HG03439 (cell line): ENCODE measurements around the gene MMD.

ENCODE experiments used
- ATAC-seq: cut with Tn5 transposase; IDR thresholded peaks from one replicate; pipeline ENCODE4 v1.9.1; 2021; ENCODE audit warnings: mild to moderate bottlenecking, moderate library complexity; ENCODE audit not compliant: unreplicated experiment

The MMD gene

GRCh38 chr17:55356434-55357328 is 65.0 kb downstream of the MMD start:
- peak; percentile 89 for ATAC-seq

GRCh38 chr17:55354941-55355340 is 66.7 kb downstream of the MMD start:
- ATAC-seq = no peak

GRCh38 chr17:55354010-55354409 is 67.6 kb downstream of the MMD start:
- ATAC-seq = no peak

DNA sequence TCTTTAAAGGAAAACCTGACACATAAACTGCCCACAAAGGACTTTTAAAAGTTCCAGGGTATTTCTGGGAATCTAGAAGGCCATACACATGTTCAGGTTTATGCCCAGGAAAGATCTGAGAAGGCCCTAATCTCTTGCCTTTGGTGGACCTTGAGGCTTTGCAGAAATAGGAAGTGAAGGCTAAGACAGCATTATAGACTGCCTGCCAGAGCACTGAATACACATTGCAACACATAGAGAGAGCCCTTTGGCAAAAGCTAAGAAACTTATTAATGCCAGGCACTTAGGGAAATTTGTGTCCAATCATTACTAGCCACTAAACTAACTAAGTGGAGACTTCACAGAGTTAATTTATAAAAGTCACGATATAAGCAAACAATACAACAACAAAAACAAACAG is 70.4 kb downstream of the MMD start:
- ATAC-seq = no peak

DNA sequence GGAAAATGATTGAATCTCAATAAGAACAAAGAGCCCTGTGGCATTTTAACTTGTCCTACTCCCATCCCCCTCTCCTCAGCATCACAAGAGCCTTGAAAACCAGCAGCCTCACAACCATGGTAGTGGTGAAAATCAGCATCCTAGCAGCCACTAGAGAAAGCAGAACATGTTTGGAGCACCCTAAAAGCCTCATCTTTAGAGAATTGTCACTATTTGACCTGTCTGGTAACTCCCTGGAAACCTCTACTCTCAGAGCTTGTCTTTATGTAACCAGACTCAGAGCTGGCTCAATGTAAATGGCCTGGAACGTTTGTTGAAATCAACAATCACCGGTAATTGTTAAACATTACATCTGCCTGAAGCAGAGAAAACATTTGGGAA is 70.8 kb downstream of the MMD start:
- ATAC-seq = no peak

- ATAC-seq = no peak
Measured at GRCh38 chr17:55348749-55349354, 72.8 kb downstream of the MMD start.

DNA sequence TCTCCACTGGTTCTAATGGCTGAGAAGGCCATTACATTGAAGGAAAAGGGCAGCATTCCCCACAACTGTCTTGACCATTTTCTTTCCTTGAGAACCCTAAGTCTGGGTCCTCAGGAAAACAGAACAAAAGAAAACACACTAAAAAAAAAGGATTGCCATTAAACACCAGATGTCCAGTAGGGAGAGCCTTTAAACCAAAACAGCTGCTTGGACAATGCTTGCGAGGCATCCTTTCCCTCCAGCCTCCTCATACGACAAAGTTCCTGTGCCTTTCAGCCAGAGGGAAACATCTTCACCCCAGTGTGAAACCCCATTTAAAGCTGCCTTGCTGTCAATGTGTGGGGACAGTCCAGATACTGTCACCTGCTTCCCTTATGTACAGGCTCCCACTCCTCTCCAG is 74.3 kb downstream of the MMD start:
- no peak for ATAC-seq

GRCh38 chr17:55346658-55347057 is 75.0 kb downstream of the MMD start:
- ATAC-seq = no peak

DNA sequence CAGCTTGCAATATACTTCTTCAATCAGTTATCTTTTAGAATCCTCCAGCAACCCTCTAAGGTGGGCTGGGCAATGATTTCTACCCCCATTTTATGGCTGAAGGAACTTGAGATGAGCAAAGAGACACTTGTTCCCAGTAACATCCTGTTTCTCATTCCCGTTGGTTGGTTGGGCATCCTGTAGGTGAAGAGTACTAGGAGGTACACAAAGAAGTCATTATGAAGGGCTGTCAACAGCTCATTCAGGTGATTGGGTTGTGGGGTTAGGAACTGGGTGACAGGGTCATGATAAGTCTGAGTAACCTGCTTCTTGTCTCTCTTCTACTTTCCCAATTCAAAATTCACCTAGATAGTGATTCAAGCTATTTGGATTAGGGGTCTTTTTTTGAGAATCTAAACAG is 76.5 kb downstream of the MMD start:
- ATAC-seq = no peak

GRCh38 chr17:55344514-55344997 is 77.1 kb downstream of the MMD start:
- no peak for ATAC-seq

DNA sequence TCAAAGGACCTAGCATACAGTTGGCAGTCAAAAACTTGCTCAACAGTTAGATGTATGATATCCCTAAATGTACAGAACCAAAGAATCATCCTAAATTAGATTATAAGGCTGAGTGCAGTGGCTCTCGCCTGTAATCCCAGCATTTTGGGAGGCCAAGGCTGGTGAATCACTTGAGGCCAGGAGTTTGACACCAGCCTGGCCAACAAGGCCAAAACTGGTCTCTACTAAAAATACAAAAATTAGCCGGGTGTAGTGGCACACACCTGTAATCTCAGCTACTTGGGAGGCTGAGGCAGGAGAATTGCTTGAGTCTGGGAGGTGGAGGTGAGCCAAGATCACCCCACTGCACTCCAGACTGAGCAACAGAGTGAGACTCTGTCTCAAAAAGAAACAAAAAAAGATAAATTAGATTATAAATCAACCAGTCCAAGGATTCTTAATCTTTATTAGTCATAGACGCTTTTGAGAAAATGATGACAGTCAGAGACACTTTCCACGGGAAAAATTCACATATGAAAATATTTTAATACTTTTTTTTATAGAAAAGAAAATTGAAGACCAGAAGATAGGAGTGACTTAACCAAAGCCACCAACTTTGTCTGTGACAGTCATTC is 77.6 kb downstream of the MMD start:
- no peak for ATAC-seq

DNA sequence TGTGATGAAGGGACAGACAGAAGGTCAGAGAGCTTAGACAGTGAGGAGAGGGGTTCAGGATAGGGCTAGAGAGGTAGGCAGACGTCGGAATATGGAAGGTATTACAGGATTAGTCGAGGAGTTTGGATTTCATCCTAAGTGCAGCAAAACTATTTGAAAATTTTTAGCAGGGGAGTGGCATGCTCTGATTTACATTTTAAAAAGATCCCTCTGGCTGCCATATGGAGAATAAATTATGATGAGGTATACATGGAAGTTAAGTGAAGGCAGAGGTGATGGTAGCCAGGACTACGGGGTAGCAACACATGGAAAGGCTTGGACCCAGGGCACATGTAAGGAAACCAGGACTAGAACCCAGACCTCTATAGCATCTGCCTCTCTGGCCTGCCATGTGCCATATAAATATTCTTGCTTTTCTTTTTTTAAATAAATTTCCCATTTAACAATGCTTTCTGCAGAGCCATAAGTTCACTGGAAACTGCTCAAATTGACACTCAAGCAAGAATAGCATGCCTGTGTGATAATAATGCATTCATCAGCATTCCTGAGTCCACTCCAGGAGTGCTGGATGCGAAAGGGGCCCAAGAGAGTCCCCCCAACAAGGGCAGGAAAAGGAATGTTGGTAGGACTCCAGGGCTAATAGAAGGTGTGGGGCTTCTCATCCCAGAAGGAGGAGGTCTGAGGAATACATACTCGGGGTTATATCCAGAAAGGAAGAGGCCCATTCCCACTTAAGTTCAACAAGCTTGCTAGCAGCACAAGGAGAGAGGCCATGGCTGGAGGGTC is 78.6 kb downstream of the MMD start:
- ATAC-seq = no peak
